GM18873 (cell line): ENCODE data around the gene KRTAP10-1.
"Not testable (repeated sequence)": the region's sequence is repeated elsewhere in the genome, so short reads cannot be mapped to it uniquely, and the experiment has no call there.

ENCODE experiments used
- ATAC-seq: cut with Tn5 transposase; IDR thresholded peaks from one replicate; pipeline ENCODE4 v1.9.1; 2021; ENCODE audit warnings: mild to moderate bottlenecking, moderate library complexity, moderate number of reproducible peaks; ENCODE audit not compliant: unreplicated experiment, low FRiP score

Gene KRTAP10-1

DNA sequence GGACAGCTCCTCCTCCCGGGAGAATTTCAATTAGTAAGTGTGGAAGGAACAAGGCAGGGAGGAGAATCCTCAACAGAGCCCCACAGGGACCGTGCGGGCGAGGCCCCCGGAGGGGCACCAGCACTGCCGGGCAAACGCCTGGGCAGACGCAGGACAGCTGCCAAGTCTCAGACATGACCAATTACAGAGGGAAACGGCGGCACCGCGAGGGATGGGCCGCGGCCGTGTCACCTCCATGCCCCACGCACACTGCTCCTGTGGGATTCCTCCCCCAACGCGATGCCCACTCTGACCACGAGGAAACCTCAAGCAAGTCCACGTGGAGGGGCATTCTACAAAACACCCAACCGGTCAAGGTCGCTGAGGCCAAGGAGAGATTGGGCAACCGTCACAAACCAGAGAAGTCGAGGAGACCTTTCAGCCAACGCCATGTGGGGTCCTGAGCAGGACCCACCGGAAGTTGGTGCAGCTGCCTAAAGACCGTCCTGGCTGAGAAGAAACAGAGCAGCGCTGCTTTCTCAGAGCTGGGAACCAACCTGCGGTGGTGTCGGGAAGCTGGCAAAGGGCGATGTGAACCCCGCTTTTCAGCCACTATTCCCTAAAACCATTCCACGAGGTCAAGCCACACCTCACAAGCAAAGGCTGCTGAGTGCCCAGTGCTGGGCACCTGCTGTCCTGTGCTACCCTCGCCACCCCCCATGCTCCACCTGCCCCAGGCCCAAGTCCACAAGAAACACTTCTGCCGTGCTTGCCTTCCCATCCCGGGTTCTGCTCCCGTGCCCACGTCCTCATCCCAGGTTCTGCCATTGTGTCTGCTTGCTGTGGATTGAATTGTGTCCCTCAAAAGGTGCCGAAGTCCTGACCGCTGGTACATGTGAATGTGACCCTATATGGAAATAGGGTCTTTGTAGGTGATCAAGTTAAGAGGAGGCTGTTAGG lies 32.1 kb upstream of the KRTAP10-1 start:
- ATAC-seq, result no peak

DNA sequence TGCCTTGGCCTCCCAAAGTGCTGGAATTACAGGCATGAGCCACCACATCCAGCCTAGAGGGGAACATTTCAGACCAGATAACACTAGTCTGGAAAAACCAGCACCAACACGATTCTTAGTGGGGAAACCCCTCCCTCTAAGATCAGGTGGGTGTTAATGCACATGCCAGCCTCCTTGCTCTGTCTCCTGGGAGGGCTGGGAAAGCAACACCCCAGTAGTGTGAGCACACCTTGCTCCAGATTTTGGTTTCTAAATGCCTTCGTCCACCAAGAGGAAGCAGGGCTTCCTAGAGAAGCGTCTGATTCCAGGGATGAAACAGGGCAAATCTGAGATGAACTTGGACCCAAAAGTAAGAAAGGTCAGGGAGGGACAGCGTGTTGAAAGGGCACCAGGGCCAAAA lies 31.3 kb upstream of the KRTAP10-1 start:
- no peak for ATAC-seq

DNA sequence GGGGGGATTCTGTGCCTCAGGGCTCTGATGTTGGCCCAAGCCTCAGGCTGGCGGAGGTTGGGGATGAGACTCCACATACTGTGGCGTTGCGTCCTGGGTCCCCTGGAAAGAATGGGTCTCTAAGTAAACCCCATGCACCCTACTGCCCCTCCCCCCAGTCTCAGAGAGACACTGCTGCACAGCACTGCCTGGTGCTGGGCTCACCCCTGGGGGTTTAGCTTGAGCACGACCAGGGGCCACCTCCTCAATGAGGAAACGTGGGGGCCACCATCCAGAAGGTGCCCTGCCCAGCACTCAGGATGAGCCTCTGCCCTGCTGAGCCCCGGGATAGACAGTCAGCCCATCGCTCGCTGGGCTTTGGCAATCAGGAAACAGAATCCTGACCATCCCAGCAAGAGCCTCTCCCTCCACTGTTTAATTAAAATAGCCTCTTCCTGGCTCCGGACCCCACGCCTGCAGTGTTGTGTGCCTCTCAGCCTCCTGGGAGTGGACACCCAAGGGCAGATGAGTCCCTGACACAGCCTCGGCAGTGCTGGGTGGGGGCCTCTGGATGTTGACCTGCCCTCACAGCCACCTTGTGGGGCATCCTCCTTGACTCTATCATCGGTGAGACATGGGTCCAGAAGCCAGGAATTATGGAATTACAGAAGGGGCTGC lies 30.0 kb upstream of the KRTAP10-1 start:
- no peak for ATAC-seq

DNA sequence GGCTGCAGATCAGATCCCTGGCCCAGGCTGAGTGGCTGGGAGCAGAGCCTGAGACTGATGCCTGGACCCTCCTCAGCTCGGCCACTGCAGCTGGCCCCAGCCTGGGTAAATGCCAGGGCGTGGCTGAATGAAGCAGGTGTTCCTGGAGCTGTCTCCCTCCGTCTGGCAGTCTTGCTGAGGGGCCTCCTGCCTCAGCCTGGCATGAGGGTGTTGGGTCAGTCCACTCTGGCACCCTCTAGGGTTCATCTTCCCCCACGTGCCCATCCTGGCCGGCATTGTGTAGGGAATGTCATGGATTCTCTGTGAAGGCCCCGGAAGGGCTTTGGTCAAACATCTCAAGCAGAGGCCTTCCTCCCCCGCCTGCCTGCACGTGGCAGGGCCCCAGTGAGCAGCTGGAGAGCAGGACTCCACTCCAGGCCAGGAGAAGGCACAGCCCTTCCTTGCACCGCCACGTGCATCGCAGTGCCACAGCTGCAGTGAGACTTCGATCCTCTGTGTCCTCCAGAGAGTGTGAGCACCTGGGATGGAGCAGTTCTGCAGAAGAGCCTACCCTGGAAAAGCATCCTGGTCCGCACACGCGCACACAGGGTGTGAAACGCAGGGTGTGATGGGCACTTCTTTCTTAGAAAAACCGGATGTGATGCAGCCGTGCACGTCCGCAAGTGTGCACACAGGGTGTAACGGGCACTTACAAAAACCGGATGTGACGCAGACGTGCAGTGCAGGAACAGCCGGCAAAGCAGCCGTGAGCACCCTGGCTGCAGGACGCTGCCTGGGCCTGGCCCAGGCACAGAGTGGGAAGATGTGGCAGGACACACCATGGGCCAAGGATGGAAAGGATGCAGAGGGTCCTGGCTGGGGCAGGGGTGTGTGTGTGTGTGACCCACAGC lies 28.9 kb upstream of the KRTAP10-1 start:
- ATAC-seq, result no peak

DNA sequence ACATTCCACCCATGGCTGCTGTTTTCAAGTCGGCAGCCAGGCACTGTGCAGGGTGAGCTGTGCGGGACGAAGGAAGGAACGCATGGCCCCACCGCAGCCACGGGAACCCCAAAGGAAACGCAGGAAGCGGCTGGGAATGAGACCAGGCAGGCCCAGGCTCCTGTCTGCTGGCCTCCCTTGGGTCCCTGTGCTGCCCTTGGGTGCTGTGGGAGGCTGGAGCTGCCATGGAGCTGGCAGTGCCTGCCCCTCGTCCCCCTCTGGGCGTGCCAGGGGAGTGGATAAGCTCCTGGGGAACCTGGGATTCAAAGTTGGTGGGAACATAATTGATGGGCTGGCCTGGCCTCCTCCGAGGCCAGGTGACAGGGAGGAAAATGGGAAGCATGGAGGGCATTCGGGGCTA lies 28.3 kb upstream of the KRTAP10-1 start:
- no peak for ATAC-seq

DNA sequence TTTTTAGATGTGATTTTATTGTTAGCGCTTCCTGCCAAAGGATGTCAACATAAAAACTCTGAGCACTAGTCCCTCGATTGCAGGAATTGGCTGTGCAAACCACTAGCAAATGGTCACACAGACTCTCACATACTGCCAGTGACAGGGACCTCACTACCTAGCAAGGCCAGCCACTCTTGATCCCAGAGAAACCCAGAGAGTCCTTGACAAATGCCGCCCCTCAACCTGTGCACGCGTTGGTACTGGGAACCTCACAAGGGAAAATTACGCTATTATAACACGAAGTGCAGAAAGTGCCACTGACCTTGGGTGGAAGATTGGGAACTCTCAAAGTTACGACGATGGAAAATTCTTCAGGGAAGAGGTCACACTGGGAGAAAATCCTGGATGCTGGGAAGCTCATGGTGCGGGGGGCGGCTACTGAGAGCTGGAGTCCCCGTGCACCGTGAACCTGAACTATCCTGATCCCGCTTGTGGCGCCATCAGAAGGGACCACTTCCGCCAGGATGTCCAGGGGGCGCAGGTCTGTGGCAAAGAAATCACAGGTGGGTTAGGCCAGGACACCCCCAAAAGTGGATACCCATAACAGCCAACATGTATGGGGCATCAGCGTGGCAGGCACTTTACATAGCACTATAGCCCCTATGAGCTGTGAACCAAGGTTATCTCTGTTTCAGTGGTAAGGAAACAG lies 27.6 kb upstream of the KRTAP10-1 start:
- no peak for ATAC-seq

DNA sequence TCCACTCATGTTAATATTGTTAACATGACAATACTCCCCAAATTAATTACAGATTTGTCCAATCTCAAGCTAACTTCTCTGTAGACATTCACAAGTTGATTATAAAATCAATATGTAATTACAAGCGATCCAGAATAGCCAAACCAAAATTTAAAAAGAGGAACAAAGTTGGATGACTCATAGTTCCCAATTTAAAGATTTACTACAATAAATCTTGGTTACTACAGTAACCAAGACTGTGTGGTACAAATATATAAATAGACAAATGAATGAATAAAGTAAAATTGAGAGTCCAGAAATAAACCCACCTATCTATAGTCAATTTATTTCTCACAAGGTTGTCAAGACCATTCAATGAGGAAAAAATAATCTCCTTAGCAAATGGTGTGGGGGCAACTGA lies 26.4 kb upstream of the KRTAP10-1 start:
- no peak for ATAC-seq

DNA sequence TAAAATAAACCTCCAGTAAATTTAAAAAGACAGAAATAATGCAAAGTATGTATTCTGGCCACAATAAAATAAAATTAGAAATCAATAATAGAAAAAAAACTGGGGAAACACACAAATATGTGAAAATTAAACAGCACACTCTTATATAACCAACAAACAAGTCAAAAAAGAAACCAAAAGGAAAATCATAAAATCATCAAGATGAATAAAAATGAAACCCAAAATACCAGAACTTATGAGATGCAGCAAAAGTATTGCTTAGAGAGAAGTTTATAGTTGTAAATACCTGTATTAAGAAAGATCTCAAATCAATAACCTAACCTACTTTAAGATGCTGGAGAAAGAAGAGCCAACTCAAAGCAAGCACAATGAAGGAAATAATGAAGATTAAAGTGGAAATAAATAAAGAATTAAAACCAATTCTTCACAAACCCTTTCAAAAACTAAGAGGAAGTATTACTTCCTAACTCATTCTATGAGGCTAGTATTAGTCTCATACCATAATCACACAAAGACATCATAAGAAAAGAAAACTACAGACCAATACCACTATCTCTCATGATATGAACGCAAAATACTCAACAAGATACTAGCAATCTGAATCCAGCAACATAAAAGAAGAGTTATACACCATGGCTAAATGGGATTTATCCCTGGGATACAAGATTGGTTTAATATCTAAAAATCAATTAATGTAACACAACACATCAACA lies 25.0 kb upstream of the KRTAP10-1 start:
- ATAC-seq, result no peak

DNA sequence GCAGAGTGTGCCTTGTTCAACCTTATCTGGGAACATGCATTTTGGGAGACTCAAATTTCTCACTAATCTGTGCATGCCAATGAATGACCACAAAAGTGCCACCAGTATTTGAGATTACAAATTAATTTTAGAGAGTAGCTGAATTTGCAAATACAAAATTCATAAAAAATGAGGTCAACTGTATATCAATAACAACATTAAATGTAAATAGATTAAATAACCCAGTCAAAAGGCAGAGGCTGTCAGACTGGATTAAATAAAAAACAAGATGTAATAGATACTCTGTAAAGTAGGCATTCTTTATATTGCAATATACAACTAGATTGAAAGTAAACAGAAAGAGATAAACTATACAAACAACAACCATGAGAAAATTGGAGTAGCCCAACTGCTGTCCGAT lies 24.1 kb upstream of the KRTAP10-1 start:
- no peak for ATAC-seq

DNA sequence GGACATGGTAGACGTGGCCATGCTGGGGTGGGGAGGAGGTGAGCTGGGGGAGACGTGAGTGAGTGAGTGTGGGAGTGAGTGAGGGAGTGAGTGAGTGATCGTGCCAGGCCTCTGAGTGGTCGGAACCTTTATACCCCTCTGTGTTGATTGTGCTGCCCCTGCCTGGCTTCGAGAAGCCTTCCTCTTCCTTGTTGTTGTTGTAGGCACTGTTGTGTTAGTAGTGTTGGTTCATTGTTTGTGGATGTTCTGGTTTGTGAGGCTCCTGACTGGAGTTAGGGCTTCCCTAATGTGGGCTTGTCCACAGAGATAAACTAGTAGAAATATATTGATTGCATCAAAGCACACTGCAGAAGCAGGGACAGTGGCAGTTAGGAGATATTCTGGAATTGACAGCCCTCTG lies 18.7 kb upstream of the KRTAP10-1 start, which contains the start of gene KRTAP10-3:
Gene KRTAP10-3 (minus strand): TSS at position 101 of the 400 bp plus-strand sequence. CDS start 80 bp downstream, at position 21.
- no peak for ATAC-seq

DNA sequence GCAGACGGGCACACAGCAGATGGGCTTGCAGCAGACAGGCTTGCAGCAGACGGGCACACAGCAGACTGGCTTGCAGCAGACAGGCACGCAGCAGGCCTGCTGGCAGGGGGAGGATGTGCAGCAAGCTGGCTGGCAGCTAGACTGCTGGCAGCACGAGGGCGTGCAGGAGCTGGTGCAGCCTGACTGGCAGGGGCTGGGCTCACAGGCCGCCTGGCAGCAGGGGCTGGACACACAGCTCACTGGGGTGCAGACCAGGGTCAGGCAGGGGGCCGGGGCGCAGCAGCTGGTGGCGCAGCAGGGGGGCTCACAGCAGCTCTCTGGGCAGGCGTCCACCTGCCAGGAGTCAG lies 18.3 kb upstream of the KRTAP10-1 start:
- ATAC-seq, result not testable (repeated sequence)

DNA sequence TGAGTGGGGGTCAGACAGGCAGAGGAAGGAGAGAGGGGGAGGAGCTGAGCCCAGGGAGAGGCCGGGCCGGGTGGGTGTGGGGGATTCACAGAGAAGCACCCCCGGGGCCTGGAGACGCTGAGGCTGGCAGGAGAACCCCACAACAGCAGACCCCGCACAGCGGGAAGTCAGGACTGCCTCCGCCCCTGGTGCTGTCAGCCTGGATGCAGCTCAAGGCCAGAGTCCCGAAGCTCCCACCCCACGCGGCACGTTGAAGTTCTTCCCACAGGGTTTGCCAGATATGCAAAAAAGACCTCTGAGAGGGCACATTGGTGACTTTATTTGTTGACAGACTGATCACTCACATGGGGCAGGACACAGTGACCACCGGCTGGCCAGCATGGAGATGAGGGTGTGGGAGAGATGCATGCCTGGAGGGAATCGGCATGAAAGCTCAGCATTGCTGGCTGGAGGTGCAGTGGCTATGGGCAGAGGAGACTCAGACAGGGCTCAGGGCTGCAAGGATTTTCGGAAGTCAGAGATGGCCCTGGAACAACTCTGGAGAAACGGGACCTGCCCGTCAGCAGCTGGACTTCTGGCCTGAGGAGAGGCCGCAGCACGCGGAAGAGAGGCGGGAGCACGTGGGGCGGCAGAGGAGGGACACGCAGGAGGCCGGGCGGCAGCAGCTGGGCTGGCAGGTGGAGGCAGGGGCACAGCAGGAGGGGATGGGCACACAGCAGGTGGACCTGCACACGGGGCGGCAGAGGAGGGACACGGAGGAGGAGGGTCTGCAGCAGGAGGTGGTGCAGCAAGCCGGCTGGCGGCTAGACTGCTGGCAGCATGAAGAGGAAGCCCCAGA lies 17.7 kb upstream of the KRTAP10-1 start:
- ATAC-seq, result no peak

DNA sequence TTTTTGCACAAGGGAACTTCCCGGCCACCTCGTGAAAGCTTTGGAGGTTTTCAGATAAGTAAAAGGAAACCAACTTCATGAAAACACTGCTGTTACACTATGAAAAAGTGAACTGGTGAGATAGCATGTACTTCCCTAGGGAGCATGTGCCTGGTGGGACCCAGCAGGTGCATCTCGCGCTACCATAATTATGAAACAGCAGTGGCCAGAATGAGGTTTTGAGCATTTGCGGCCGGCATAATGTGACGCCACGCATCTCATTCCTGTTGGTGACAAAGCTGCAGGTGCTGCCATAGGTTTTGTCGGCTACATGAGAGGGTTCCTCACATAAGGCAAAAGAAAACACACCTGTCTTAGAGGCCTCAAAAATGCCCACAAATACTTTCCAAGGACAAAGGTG lies 16.9 kb upstream of the KRTAP10-1 start:
- no peak for ATAC-seq

DNA sequence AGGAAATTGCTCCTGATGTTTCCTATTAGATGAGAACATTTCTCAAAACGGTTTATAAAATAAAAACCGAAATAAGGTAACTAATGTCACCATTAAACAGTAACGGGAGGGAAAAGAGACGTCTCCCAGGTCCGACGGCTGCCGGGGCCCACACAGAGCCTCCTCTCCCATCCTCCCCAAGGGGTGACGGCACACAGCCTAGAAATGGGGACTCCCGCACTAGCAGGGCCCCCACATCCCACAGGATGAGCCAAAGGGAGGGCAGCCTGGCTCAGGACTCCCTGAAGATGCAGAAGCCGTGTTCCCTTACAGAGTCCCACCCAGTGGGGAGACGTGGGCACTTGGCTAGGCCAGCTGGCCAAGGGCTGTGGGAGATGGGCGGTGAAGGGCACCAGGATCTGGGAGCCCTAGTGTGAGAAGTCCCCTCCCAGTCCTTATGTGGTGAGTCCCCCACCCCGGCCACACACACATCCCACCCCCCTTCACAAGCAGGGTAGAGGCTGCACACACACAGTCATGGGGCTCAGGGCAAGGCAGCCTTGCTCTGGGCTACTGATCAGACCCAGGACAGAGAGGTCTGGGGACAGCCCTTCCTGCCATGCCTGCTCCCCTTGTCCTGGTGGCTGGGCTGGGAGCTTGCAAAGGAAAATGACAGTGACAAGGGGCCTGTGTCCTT lies 15.3 kb upstream of the KRTAP10-1 start:
- no peak for ATAC-seq

DNA sequence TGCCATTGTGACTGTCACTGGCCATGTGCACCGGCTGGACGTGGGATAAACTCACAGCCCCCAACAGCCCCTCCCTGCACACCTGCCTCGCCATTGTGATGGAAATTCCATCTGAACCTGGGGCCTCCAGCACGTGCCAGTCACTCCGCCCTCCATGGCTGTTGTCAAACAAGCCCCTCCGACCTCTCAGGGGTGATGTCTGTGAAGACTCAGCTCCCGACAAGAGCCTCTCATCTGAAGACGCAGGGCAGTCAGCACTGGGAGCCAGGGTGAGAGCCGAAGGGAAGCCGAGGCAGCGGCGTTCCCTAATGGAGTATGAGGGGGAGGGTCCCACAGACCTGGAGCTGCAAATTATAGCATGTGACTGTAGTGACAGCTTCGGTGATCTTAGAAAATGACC lies 12.7 kb upstream of the KRTAP10-1 start:
- ATAC-seq, result no peak

DNA sequence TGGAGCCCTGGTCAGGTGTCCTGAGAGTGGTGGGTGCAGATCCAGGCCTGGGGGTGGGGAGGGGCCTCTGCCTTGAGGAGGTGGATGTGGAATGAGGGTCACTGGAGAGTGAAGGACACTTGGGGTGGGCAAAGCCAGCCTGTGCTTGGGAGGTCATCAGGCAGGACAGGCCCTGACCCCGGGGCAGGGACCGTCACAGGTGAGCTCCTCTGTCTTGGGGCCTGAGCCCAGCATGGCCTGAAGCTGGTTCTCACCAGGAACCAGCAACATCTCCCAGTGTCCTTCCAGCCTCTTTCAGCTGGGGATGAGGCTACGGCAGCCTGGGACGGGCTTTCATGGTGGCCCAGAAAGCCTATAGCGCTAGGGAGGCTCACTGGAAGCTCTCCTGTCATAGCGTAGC lies 12.1 kb upstream of the KRTAP10-1 start:
- ATAC-seq, result no peak

DNA sequence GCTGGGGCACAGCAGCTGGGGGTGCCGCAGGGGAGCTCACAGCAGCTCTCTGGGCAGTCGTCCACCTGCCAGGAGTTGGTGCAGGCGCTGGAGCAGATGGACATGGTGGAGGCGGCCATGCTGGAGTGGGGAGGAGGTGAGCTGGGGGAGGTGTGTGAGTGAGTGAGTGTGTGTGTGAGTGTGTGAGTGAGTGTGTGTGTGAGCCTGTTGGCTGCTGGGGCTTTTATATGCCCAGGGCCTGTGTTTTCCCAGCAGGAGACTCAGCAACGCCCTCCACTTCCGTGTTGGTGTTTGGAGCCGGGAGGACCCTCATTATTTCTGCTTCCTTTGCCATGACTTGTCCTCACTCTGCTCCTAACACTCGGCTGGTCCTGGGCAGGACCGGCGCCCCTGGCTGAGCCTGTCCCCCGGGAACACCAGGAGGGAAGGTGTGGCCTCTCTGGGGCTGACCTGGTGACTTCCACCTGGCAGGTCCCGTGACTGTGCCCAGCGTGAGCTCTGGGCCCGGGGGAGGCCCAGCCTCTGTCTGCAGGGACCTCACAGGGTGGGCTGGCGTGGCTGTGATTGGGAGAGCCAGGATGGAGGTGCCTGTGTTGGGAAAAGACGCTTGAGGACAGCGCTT lies 11.5 kb upstream of the KRTAP10-1 start, which contains the start of gene KRTAP10-2:
Gene KRTAP10-2 (minus strand): TSS at position 166 of the 622 bp plus-strand sequence. CDS start 47 bp downstream, at position 119.
- ATAC-seq, result no peak

DNA sequence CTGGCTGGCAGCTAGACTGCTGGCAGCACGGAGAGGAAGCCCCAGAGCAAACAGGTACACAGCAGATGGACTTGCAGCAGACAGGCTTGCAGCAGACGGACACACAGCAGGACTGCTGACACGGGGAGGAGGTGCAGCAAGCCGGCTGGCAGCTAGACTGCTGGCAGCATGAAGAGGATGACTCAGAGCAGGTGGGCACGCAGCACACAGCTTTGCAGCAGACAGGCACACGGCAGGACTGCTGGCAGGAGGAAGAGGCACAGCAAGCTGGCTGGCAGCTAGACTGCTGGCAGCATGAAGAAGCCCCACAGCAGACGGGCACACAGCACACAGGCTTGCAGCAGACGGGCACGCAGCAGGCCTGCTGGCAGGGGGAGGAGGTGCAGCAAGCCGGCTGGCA lies 10.8 kb upstream of the KRTAP10-1 start:
- no peak for ATAC-seq
